ENCODE measurements around the gene PCYT2.
A peak's percentile ranks its signal among the peaks of the same experiment; 100 is the strongest.

The PCYT2 gene

DNA sequence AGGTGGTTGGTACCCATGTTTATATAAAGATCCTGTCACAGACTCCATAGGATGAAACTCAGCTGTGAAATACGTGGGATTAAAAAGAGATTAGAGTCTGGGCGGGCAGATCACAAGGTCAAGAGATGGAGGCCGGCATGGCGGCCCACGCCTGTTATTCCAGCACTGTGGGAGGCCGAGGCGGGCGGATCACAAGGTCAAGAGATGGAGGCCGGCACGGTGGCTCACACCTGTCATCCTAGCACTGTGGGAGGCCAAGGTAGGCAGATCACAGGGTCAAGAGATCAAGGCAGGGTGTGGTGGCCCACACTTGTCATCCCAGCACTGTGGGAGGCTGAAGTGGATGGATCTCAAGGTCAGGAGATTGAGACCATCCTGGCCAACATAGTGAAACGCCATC is 15.8 kb downstream of the PCYT2 start:
- H3K27ac ChIP-seq: no peak overlapping the region
- TF ChIP-seq, protein P1, sequence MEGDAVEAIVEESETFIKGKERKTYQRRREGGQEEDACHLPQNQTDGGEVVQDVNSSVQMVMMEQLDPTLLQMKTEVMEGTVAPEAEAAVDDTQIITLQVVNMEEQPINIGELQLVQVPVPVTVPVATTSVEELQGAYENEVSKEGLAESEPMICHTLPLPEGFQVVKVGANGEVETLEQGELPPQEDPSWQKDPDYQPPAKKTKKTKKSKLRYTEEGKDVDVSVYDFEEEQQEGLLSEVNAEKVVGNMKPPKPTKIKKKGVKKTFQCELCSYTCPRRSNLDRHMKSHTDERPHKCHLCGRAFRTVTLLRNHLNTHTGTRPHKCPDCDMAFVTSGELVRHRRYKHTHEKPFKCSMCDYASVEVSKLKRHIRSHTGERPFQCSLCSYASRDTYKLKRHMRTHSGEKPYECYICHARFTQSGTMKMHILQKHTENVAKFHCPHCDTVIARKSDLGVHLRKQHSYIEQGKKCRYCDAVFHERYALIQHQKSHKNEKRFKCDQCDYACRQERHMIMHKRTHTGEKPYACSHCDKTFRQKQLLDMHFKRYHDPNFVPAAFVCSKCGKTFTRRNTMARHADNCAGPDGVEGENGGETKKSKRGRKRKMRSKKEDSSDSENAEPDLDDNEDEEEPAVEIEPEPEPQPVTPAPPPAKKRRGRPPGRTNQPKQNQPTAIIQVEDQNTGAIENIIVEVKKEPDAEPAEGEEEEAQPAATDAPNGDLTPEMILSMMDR (conservative IDR thresholded peaks at IDR 0.05): no peak

DNA sequence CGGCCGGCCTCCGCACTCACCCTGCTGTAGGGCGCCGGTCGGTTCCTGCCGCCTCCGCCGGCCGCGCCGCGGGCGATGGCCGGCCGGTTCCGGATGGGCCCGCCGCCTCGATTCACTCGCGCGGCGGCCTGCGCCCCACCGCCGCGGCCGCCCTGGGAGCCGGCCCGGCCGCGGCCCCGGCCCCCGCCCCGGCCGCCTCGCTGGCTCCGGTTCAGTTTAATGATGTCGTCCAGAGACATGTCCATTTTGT is 20.0 kb downstream of the PCYT2 start:
- peak overlapping the region; percentile 96 for H3K27ac ChIP-seq
- TF ChIP-seq, protein P1 (conservative IDR thresholded peaks at IDR 0.05): no peak

DNA sequence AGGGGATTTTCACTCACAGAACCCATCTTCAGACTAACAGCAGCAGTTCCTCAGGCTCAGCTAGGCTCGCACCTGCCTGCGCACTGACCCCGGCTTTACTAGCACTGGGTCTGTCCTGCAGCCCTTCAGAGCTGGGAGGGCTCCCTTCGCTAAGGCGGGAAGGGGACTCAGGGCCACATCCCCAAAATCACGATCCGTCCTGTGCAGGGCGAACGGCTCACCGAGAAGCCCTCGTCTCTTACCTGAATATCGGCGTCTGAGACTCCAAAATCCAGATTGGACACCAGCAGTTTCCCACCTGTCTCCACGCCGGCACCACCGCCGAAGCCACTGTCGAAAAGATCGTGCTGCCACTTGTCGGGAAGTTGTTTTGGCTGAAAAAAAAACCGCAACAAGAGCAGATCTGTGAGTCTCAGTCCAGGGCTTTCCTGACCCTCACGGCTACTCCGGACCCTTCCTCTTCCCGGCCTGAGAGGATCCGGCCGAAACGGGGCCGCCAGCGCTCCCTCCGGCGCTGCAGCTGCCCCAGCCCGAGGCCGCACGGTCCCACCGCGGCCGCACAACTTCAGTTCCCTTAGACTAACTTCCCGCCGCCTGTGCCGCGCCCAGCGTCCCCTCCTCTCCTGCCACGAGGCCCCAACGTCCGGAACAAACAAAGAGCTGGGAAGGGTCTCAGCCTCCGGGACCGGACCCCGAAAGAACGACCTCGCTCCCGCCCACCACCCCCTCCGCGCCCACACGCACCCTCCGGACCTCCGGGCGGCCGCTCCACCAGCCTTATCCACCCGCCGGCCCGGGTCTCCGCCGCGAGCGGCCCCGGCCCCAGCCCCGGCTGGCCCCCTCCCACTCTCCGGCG is 20.5 kb downstream of the PCYT2 start:
- TF ChIP-seq, protein P1 (conservative IDR thresholded peaks at IDR 0.05): no peak
- peak overlapping the region; percentile 96 for H3K27ac ChIP-seq

DNA sequence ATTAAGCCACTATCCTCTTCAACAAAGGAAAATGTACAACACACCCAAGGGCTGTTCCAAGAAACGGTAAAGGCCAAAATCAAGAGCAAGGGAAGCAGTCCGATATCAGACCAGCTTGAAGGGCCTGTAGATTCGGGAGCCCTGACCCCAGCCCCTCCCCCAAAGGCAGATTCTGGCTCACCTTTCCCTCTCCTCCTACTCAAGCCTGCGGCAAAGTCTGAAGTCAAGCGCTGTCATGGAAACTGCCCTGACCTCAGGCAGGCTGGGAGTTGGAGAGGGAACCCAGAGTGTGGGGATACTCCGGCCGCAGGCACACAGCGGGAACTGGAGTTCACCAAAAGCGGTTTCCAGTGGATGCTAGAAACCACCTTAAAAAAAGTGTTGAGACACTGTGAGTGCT is 21.6 kb downstream of the PCYT2 start:
- H3K27ac ChIP-seq: peak overlapping the region; percentile 96; the same call in 1 of the 2 replicates
- TF ChIP-seq, protein P1 (conservative IDR thresholded peaks at IDR 0.05): no peak

DNA sequence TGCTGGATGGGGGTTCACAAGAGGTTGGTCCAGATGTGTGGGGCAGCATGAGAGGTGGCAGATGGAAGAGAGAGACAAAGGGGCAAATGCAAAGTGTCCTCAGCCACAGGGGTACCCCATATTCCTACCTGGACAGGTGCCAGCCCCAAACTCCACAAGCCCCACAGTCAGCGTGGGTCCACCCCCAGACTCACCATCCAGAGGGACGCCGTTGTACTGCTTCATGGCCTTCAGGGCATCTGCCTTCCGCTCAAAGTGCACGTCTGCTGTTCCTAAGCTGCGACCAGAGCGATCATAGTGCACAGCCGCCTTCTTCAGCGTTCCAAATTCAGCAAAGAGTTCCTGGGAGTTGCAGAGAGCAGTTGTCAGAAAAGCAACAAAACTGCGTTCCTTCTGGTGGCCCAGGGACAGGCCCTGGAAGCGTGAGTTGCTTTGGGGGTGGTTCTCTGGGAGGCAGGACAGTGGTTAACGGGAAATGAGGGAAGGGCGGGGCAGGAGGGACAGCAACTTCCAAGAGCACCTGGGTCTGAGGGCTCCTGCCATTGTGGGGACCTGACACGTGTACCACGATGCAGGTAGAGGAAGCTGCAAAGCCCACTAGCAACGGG is 22.1 kb downstream of the PCYT2 start:
- H3K27ac ChIP-seq: no peak overlapping the region
- TF ChIP-seq, protein P1 (conservative IDR thresholded peaks at IDR 0.05): no peak

DNA sequence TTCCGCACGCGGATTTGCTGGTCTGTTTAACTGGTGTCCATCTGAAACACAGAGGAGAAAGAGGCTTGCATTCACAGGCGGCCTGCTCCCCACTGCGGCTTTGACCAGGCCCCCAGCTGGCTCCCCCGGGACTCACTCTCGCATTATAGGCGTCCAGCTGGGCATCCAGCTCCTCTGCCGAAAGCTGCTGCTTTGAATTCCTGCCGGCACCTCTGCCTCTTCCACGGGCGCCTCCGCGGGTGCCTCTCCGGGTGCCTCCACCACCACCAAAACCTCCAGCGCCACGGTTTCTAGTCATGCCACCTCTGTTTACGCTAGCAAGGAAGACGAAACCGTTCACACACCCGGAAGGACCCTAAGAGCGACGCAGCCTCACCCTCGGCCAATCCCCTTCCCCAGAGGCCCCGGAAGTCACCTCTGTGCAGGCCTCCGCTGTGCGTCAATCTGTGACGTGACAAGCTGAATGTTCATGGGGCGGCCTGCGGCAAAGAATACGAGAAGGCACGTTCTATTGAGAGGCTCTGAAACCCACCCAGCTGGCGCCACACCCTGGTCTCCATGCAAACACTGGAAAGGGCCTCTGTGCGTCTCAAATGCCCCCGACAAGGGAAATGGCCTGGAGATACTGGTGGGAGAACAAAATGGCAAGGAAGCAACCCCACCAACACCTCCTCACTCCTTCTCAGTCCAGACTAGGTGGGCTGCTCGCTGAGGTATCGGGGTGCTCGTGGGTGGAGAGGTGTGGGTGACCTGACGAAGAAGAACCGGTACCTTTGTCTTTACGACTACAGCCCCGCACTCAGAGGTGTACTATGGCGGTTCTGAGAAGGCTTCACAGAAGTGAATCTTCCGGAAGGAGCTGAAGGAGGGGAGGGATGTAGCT is 22.9 kb downstream of the PCYT2 start:
- H3K27ac ChIP-seq: no peak overlapping the region
- TF ChIP-seq, protein P1 (conservative IDR thresholded peaks at IDR 0.05): no peak

Measured in VCaP (cell line).